ENCODE data around the gene RAMP1. TPM values are rescaled to one million over a fixed set of nuclear protein-coding genes. Genes with fewer than 3 reads are reported as not detected.

The RAMP1 gene
- total RNA-seq, 5 donors from 2014 or later (not counting 1 experiment from before 2014, with no cell fraction given): 0.61 to 1.1 (median 0.95) TPM; not detected in 1

GRCh38 chr2:237860273-237860935, 981 bp downstream of the RAMP1 start:
- Histone ChIP-seq H3K4me1 (ENCODE audit: control insufficient read depth in 1 of 2, extremely low read depth in 1 of 2, insufficient read depth in 2 of 2, low read length in 2 of 2) (peaks cover 0 to 18% of the 10 kb centered on the region in 2 experiments), H3K27ac (ENCODE audit: low read length) (no peak overlapping the region), H3K27me3 (replicated peaks in 1 of 2; ENCODE audit: control insufficient read depth in 2 of 2, extremely low read depth in 1 of 2, insufficient read depth in 2 of 2, low read length in 1 of 2) (peaks cover 2 to 67% of the 10 kb centered on the region in 2 experiments), H3K9me3 (no peaks in the 10 kb centered on the region), H3K4me3 (ENCODE audit: control insufficient read depth in 1 of 2, extremely low read depth in 1 of 2, low read length in 1 of 2) (no peak overlapping the region), H3K36me3 (ENCODE audit: control insufficient read depth in 2 of 2, extremely low read depth in 1 of 2, insufficient read depth in 1 of 2, low read length in 1 of 2) (no peaks in the 10 kb centered on the region)
- 65% methylated on average over 19 of the region's 22 CpGs for WGBS (ENCODE audit: insufficient coverage)
- H3K27me3 Mint-ChIP-seq: peaks cover 32 to 40% of the 10 kb centered on the region in 2 donors
- no peak for DNase-seq
- ChIA-PET POLR2A (interaction anchor here in 1 of 2 donors (0.6 kb wide), 1 partner anchor 1494 kb away, joined by 6 read pairs; no protein-coding TSS in a partner anchor), CTCF (no interaction called here)
- ATAC-seq (replicated peaks in 1 of 4): no peak
- H3K4me1 Mint-ChIP-seq: peaks cover 8 to 16% (median 10%) of the 10 kb centered on the region in 3 donors
- H3K27ac Mint-ChIP-seq: no peak overlapping the region
- no peaks in the 10 kb centered on the region for H3K9me3 Mint-ChIP-seq
- H3K36me3 Mint-ChIP-seq: no peaks in the 10 kb centered on the region
- H3K4me3 Mint-ChIP-seq: peak overlapping the region; percentile 45 to 60 (median 51)

GRCh38 chr2:237861875-237862527, 2.6 kb downstream of the RAMP1 start:
- no peak overlapping the region for H3K27ac ChIP-seq (ENCODE audit: low read length)
- 99% methylated on average over 9 of the region's 11 CpGs for WGBS (ENCODE audit: insufficient coverage)
- DNase-seq (no peak), ATAC-seq (replicated peaks in 1 of 4) (no peak)
- H3K9me3 ChIP-seq: no peaks in the 10 kb centered on the region
- Mint-ChIP-seq H3K4me3 (no peak overlapping the region), H3K4me1 (peaks cover 8 to 16% (median 10%) of the 10 kb centered on the region in 3 donors), H3K36me3 (no peaks in the 10 kb centered on the region), H3K9me3 (no peaks in the 10 kb centered on the region), H3K27ac (no peak overlapping the region), H3K27me3 (peaks cover 28 to 40% of the 10 kb centered on the region in 2 donors)
- H3K4me1 ChIP-seq (ENCODE audit: control insufficient read depth in 1 of 2, extremely low read depth in 1 of 2, insufficient read depth in 2 of 2, low read length in 2 of 2): peaks cover 0 to 18% of the 10 kb centered on the region in 2 experiments
- ChIA-PET CTCF (interaction anchor here in 1 of 2 donors (1.0 kb wide), 1 partner anchor 401 kb away, joined by 3 read pairs; no protein-coding TSS in a partner anchor), POLR2A (interaction anchor here in 1 of 2 donors (0.6 kb wide), 1 partner anchor 403 kb away, joined by 6 read pairs; no protein-coding TSS in a partner anchor)
- H3K36me3 ChIP-seq (ENCODE audit: control insufficient read depth in 2 of 2, extremely low read depth in 1 of 2, insufficient read depth in 1 of 2, low read length in 1 of 2): no peaks in the 10 kb centered on the region
- peaks cover 0 to 67% of the 10 kb centered on the region in 2 experiments for H3K27me3 ChIP-seq (replicated peaks in 1 of 2; ENCODE audit: control insufficient read depth in 2 of 2, extremely low read depth in 1 of 2, insufficient read depth in 2 of 2, low read length in 1 of 2)
- H3K4me3 ChIP-seq (ENCODE audit: control insufficient read depth in 1 of 2, extremely low read depth in 1 of 2, low read length in 1 of 2): no peak overlapping the region

GRCh38 chr2:237862528-237862895, 3.1 kb downstream of the RAMP1 start:
- 97% methylated on average over 3 of the region's 8 CpGs for WGBS (ENCODE audit: insufficient coverage)
- Histone ChIP-seq H3K36me3 (ENCODE audit: control insufficient read depth in 2 of 2, extremely low read depth in 1 of 2, insufficient read depth in 1 of 2, low read length in 1 of 2) (no peaks in the 10 kb centered on the region), H3K27me3 (replicated peaks in 1 of 2; ENCODE audit: control insufficient read depth in 2 of 2, extremely low read depth in 1 of 2, insufficient read depth in 2 of 2, low read length in 1 of 2) (peaks cover 0 to 66% of the 10 kb centered on the region in 2 experiments), H3K4me1 (ENCODE audit: control insufficient read depth in 1 of 2, extremely low read depth in 1 of 2, insufficient read depth in 2 of 2, low read length in 2 of 2) (peaks cover 0 to 18% of the 10 kb centered on the region in 2 experiments), H3K27ac (ENCODE audit: low read length) (no peak overlapping the region), H3K4me3 (ENCODE audit: control insufficient read depth in 1 of 2, extremely low read depth in 1 of 2, low read length in 1 of 2) (no peak overlapping the region), H3K9me3 (no peaks in the 10 kb centered on the region)
- H3K9me3 Mint-ChIP-seq: no peaks in the 10 kb centered on the region
- no peak overlapping the region for H3K27ac Mint-ChIP-seq
- DNase-seq (no peak), ATAC-seq (replicated peaks in 1 of 4) (no peak)
- ChIA-PET POLR2A (interaction anchor here in 1 of 2 donors (0.6 kb wide), 1 partner anchor 403 kb away, joined by 6 read pairs; no protein-coding TSS in a partner anchor), CTCF (no interaction called here)
- no peaks in the 10 kb centered on the region for H3K36me3 Mint-ChIP-seq
- H3K27me3 Mint-ChIP-seq: peaks cover 26 to 40% of the 10 kb centered on the region in 2 donors
- H3K4me3 Mint-ChIP-seq: no peak overlapping the region
- H3K4me1 Mint-ChIP-seq: peaks cover 8 to 16% (median 10%) of the 10 kb centered on the region in 3 donors

- H3K36me3 ChIP-seq (ENCODE audit: control insufficient read depth in 2 of 2, extremely low read depth in 1 of 2, insufficient read depth in 1 of 2, low read length in 1 of 2): no peaks in the 10 kb centered on the region
- peaks cover 0 to 18% of the 10 kb centered on the region in 2 experiments for H3K4me1 ChIP-seq (ENCODE audit: control insufficient read depth in 1 of 2, extremely low read depth in 1 of 2, insufficient read depth in 2 of 2, low read length in 2 of 2)
- WGBS (ENCODE audit: insufficient coverage): 80% methylated on average over 1 of the region's 4 CpGs
- H3K4me3 Mint-ChIP-seq: no peak overlapping the region
- DNase-seq (no peak), ATAC-seq (replicated peaks in 1 of 4) (no peak)
- no peak overlapping the region for H3K27ac Mint-ChIP-seq
- peaks cover 22 to 37% of the 10 kb centered on the region in 2 donors for H3K27me3 Mint-ChIP-seq
- H3K36me3 Mint-ChIP-seq: no peaks in the 10 kb centered on the region
- CTCF ChIA-PET: no interaction called here
- no peaks in the 10 kb centered on the region for H3K9me3 ChIP-seq
- H3K27ac ChIP-seq (ENCODE audit: low read length): no peak overlapping the region
- POLR2A ChIA-PET: no interaction called here
- peaks cover under 1 to 61% of the 10 kb centered on the region in 2 experiments for H3K27me3 ChIP-seq (replicated peaks in 1 of 2; ENCODE audit: control insufficient read depth in 2 of 2, extremely low read depth in 1 of 2, insufficient read depth in 2 of 2, low read length in 1 of 2)
- no peak overlapping the region for H3K4me3 ChIP-seq (ENCODE audit: control insufficient read depth in 1 of 2, extremely low read depth in 1 of 2, low read length in 1 of 2)
- H3K9me3 Mint-ChIP-seq: no peaks in the 10 kb centered on the region
- peaks cover 8 to 16% (median 10%) of the 10 kb centered on the region in 3 donors for H3K4me1 Mint-ChIP-seq
Observed at GRCh38 chr2:237863102-237863511, 3.7 kb downstream of the RAMP1 start.

GRCh38 chr2:237863689-237864443, 4.4 kb downstream of the RAMP1 start:
- Mint-ChIP-seq H3K27ac (no peak overlapping the region), H3K4me3 (no peak overlapping the region), H3K9me3 (no peaks in the 10 kb centered on the region), H3K27me3 (peaks cover 16 to 29% of the 10 kb centered on the region in 2 donors), H3K36me3 (no peaks in the 10 kb centered on the region), H3K4me1 (peaks cover 8 to 14% (median 10%) of the 10 kb centered on the region in 3 donors)
- Histone ChIP-seq H3K9me3 (no peaks in the 10 kb centered on the region), H3K4me3 (ENCODE audit: control insufficient read depth in 1 of 2, extremely low read depth in 1 of 2, low read length in 1 of 2) (no peak overlapping the region), H3K27me3 (replicated peaks in 1 of 2; ENCODE audit: control insufficient read depth in 2 of 2, extremely low read depth in 1 of 2, insufficient read depth in 2 of 2, low read length in 1 of 2) (peaks cover 2 to 57% of the 10 kb centered on the region in 2 experiments), H3K4me1 (ENCODE audit: control insufficient read depth in 1 of 2, extremely low read depth in 1 of 2, insufficient read depth in 2 of 2, low read length in 2 of 2) (peaks cover 0 to 13% of the 10 kb centered on the region in 2 experiments), H3K36me3 (ENCODE audit: control insufficient read depth in 2 of 2, extremely low read depth in 1 of 2, insufficient read depth in 1 of 2, low read length in 1 of 2) (no peaks in the 10 kb centered on the region), H3K27ac (ENCODE audit: low read length) (no peak overlapping the region)
- CTCF ChIA-PET: no interaction called here
- DNase-seq (no peak), ATAC-seq (replicated peaks in 1 of 4) (no peak)
- POLR2A ChIA-PET: no interaction called here
- 85% methylated on average over 19 of the region's 22 CpGs for WGBS (ENCODE audit: insufficient coverage)

- Mint-ChIP-seq H3K4me1 (peaks cover 12 to 17% (median 15%) of the 10 kb centered on the region in 3 donors), H3K4me3 (no peak overlapping the region), H3K27ac (no peak overlapping the region), H3K9me3 (no peaks in the 10 kb centered on the region), H3K36me3 (no peaks in the 10 kb centered on the region), H3K27me3 (peaks cover 18 to 29% of the 10 kb centered on the region in 2 donors)
- 82% methylated on average over 4 of the region's 10 CpGs for WGBS (ENCODE audit: insufficient coverage)
- Histone ChIP-seq H3K36me3 (ENCODE audit: control insufficient read depth in 2 of 2, extremely low read depth in 1 of 2, insufficient read depth in 1 of 2, low read length in 1 of 2) (no peaks in the 10 kb centered on the region), H3K27me3 (replicated peaks in 1 of 2; ENCODE audit: control insufficient read depth in 2 of 2, extremely low read depth in 1 of 2, insufficient read depth in 2 of 2, low read length in 1 of 2) (peaks cover 5 to 54% of the 10 kb centered on the region in 2 experiments), H3K4me1 (ENCODE audit: control insufficient read depth in 1 of 2, extremely low read depth in 1 of 2, insufficient read depth in 2 of 2, low read length in 2 of 2) (peaks cover 0 to 11% of the 10 kb centered on the region in 2 experiments), H3K9me3 (no peaks in the 10 kb centered on the region), H3K4me3 (ENCODE audit: control insufficient read depth in 1 of 2, extremely low read depth in 1 of 2, low read length in 1 of 2) (no peak overlapping the region), H3K27ac (ENCODE audit: low read length) (no peak overlapping the region)
- ATAC-seq (replicated peaks in 1 of 4): no peak
- CTCF ChIA-PET: no interaction called here
- DNase-seq: no peak
- POLR2A ChIA-PET: no interaction called here
Observed at GRCh38 chr2:237864444-237864931, 5.1 kb downstream of the RAMP1 start.
